HepG2 (cell line): ENCODE results near the gene TIPIN. TPM values are rescaled to one million over a fixed set of nuclear protein-coding genes. Genes with fewer than 3 reads are reported as not detected.

ENCODE experiments used
- BCL6 ChIP-seq: IDR thresholded peaks from 2 replicates; pipeline ENCODE4 v1.6.1; 2016; ENCODE audit warnings: missing genetic modification reagents, missing compliant biosample characterization
- DR1 ChIP-seq: sonication (generic); formaldehyde crosslinking; IDR thresholded peaks from 2 replicates; pipeline ENCODE4 v1.8.0; 2021; ENCODE audit warnings: mild to moderate bottlenecking, missing genetic modification reagents, inconsistent platforms
- DZIP1 ChIP-seq: sonication (generic); formaldehyde crosslinking; IDR thresholded peaks from 2 replicates; pipeline ENCODE4 v1.5.0; 2020; ENCODE audit warnings: mild to moderate bottlenecking, missing genetic modification reagents
- ETV5 ChIP-seq: IDR thresholded peaks from 2 replicates; pipeline ENCODE4 v1.6.1; 2018; ENCODE audit warnings: missing biosample characterization, missing genetic modification reagents, inconsistent platforms, borderline replicate concordance
- HMG20A ChIP-seq: IDR thresholded peaks from 2 replicates; pipeline ENCODE4 v1.6.1; 2016; ENCODE audit warnings: borderline replicate concordance
- MAFF ChIP-seq: IDR thresholded peaks from 2 replicates; pipeline ENCODE4 v1.6.1; 2011; ENCODE audit warnings: low read depth, low read length, improper control_type of control experiment
- MAZ ChIP-seq, 2 experiments: sonication (generic) in 1 of 2; formaldehyde crosslinking in 1 of 2; IDR thresholded peaks; 2 replicates each; pipeline versions ENCODE4 v1.5.0 to v1.6.1; 2012 to 2020; ENCODE audit warnings: low read depth in 2 of 2, mild to moderate bottlenecking in 2 of 2, borderline replicate concordance in 1 of 2, improper control_type of control experiment in 1 of 2, low read length in 1 of 2, missing genetic modification reagents in 1 of 2, moderate library complexity in 1 of 2
- PATZ1 ChIP-seq: sonication (generic); formaldehyde crosslinking; IDR thresholded peaks from 2 replicates; pipeline ENCODE4 v1.4.0; 2020; ENCODE audit warnings: missing genetic modification reagents
- SMAD1 ChIP-seq: sonication (generic); formaldehyde crosslinking; IDR thresholded peaks from 2 replicates; pipeline ENCODE4 v1.4.0; 2020; ENCODE audit warnings: missing genetic modification reagents, low read depth, mild to moderate bottlenecking, borderline replicate concordance
- SMAD3 ChIP-seq: sonication (generic); formaldehyde crosslinking; IDR thresholded peaks from 2 replicates; pipeline ENCODE4 v1.4.0; 2020; ENCODE audit warnings: missing genetic modification reagents
- ZNF264 ChIP-seq: sonication (generic); formaldehyde crosslinking; IDR thresholded peaks from 2 replicates; pipeline ENCODE4 v1.4.0; 2020; ENCODE audit warnings: missing genetic modification reagents
- ZNF331 ChIP-seq: sonication (generic); formaldehyde crosslinking; IDR thresholded peaks from 2 replicates; pipeline ENCODE4 v1.4.0; 2020; ENCODE audit warnings: missing genetic modification reagents
- ZNF382 ChIP-seq: sonication (generic); formaldehyde crosslinking; IDR thresholded peaks from 2 replicates; pipeline ENCODE4 v1.5.0; 2020; ENCODE audit warnings: missing genetic modification reagents, mild to moderate bottlenecking, borderline replicate concordance
- polyA plus RNA-seq, 8 experiments: library from polyadenylated mRNA; depleted of rRNA in 3 of 8; stranded (reverse) in 7 of 8; unstranded in 1 of 8; fragments of >200 nt; fragmentation: Illumina TruSeq in 4 of 8; extraction: Trizol in 4 of 8; gene quantifications; 2 replicates each; pipeline versions ENCODE4 v1.2.1 to v1.2.3, GENCODE V29; 2011 to 2016; ENCODE audit warnings: low read depth in 4 of 8, missing spikeins in 1 of 8, mixed read lengths in 1 of 8; ENCODE audit not compliant: insufficient read depth in 1 of 8
- total RNA-seq, 5 experiments: library from RNA; depleted of rRNA; stranded (reverse); fragments of >200 nt; fragmentation: Illumina TruSeq; extraction: Trizol; gene quantifications; 2 replicates each; pipeline ENCODE4 v1.2.3, GENCODE V29; 2016; ENCODE audit warnings: low read depth in 1 of 5
- TF ChIP-seq, protein P1 (sequence below): sonication (generic); formaldehyde crosslinking; IDR thresholded peaks from 2 replicates; pipeline ENCODE4 v1.9.0; 2022; ENCODE audit warnings: missing genetic modification reagents, mild to moderate bottlenecking, borderline replicate concordance
- TF ChIP-seq, protein P2 (sequence below): sonication (generic); formaldehyde crosslinking; IDR thresholded peaks from 2 replicates; pipeline ENCODE4 v1.5.0; 2020; ENCODE audit warnings: missing genetic modification reagents, mild to moderate bottlenecking, borderline replicate concordance
- TF ChIP-seq, protein P3 (sequence below): sonication (generic); formaldehyde crosslinking; IDR thresholded peaks from 2 replicates; pipeline ENCODE4 v1.5.1; 2020; ENCODE audit warnings: missing genetic modification reagents, mild to moderate bottlenecking, borderline replicate concordance
- TF ChIP-seq, protein P4 (sequence below), 2 experiments: fragments of 450-650 bp in 1 of 2; sonication (generic) in 1 of 2; formaldehyde crosslinking; IDR thresholded peaks; 2 replicates each; pipeline versions ENCODE4 v1.5.0 to v1.8.0; 2020 to 2022; ENCODE audit warnings: mild to moderate bottlenecking in 1 of 2, missing genetic modification reagents in 1 of 2

The TIPIN gene
- total and polyA plus RNA-seq, 2 of the 13 experiments (the other 11 are each of a cell fraction or from before 2014, with no cell fraction given), result 2.7 to 28.6 TPM

- no peak for TF ChIP-seq ETV5 (CRISPR knock-in tag)
- TF ChIP-seq, protein P1, sequence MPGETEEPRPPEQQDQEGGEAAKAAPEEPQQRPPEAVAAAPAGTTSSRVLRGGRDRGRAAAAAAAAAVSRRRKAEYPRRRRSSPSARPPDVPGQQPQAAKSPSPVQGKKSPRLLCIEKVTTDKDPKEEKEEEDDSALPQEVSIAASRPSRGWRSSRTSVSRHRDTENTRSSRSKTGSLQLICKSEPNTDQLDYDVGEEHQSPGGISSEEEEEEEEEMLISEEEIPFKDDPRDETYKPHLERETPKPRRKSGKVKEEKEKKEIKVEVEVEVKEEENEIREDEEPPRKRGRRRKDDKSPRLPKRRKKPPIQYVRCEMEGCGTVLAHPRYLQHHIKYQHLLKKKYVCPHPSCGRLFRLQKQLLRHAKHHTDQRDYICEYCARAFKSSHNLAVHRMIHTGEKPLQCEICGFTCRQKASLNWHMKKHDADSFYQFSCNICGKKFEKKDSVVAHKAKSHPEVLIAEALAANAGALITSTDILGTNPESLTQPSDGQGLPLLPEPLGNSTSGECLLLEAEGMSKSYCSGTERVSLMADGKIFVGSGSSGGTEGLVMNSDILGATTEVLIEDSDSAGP, result peak; percentile 65; the same call in 1 of the 2 replicates
- no peak for TF ChIP-seq ZNF264 (CRISPR knock-in tag)
- TF ChIP-seq MAFF, result no peak
- TF ChIP-seq ZNF331 (CRISPR knock-in tag), result no peak
- TF ChIP-seq HMG20A, result 0 out of 2 replicates have a peak, but pooled peaks have one; percentile 5
- TF ChIP-seq, protein P2, sequence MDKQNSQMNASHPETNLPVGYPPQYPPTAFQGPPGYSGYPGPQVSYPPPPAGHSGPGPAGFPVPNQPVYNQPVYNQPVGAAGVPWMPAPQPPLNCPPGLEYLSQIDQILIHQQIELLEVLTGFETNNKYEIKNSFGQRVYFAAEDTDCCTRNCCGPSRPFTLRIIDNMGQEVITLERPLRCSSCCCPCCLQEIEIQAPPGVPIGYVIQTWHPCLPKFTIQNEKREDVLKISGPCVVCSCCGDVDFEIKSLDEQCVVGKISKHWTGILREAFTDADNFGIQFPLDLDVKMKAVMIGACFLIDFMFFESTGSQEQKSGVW, result no peak
- no peak for TF ChIP-seq MAZ (IDR thresholded peaks at IDR 0.05; ENCODE audit: borderline replicate concordance, low read depth, low read length)
- TF ChIP-seq MAZ (CRISPR knock-in tag; IDR thresholded peaks at IDR 0.05; ENCODE audit: low read depth), result no peak
- TF ChIP-seq DZIP1 (CRISPR knock-in tag), result no peak
- TF ChIP-seq, protein P3, sequence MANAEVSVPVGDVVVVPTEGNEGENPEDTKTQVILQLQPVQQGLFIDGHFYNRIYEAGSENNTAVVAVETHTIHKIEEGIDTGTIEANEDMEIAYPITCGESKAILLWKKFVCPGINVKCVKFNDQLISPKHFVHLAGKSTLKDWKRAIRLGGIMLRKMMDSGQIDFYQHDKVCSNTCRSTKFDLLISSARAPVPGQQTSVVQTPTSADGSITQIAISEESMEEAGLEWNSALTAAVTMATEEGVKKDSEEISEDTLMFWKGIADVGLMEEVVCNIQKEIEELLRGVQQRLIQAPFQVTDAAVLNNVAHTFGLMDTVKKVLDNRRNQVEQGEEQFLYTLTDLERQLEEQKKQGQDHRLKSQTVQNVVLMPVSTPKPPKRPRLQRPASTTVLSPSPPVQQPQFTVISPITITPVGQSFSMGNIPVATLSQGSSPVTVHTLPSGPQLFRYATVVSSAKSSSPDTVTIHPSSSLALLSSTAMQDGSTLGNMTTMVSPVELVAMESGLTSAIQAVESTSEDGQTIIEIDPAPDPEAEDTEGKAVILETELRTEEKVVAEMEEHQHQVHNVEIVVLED (CRISPR knock-in tag), result no peak
- TF ChIP-seq, protein P4, sequence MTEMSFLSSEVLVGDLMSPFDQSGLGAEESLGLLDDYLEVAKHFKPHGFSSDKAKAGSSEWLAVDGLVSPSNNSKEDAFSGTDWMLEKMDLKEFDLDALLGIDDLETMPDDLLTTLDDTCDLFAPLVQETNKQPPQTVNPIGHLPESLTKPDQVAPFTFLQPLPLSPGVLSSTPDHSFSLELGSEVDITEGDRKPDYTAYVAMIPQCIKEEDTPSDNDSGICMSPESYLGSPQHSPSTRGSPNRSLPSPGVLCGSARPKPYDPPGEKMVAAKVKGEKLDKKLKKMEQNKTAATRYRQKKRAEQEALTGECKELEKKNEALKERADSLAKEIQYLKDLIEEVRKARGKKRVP (CRISPR knock-in tag; IDR thresholded peaks at IDR 0.05), result peak; percentile 82 to 92
- no peak for TF ChIP-seq SMAD1
- TF ChIP-seq BCL6 (CRISPR knock-in tag), result peak; percentile 62; the same call in 1 of the 2 replicates
- TF ChIP-seq SMAD3, result no peak
- no peak for TF ChIP-seq ZNF382 (CRISPR knock-in tag)
- no peak for TF ChIP-seq DR1
- TF ChIP-seq PATZ1 (CRISPR knock-in tag), result peak; percentile 11; the same call in 1 of the 2 replicates
Measured at GRCh38 chr15:66369773-66370651, 13.5 kb upstream of the TIPIN start (continued).
